ENCODE measurements around the gene TP73.

Gene TP73

DNA sequence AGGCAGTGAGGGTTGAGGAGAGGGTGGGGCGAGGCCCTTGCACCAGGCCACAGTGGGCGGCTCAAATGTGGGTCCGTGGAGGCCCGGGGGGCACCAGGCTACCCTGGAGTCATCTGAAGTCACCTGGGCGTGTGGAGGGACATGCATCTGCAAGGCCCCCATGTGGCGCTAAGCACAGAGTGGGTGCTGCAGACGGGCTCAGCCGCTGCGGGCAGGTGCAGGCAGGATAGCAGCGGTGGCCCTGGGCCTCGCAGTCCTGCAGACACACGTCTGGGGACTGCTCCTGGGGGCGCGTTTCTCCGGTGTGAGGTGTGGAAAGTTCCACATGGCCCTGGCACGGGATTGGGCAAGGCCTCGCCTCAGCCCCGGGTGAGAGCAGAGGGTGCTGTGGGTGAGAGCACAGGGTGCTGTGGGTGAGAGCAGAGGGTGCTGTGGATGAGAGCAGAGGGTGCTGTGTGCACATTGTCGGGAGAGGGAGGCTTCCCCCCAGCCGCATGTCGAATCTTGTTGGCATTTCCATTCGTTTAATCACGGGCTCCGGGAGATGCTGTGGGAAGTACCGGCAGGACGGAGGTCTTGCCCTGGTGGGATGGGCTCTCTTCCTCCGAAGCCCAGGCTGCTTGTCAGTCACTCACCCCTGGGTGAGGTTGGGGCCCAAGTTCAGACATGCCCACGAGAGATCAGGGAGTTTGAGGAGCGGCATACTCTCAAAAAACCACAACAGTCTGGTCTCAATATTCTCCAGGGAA, 46.5 kb downstream of the TP73 start:
- Mint-ChIP-seq H3K36me3 (ENCODE audit: low read depth) (no peaks in the 10 kb centered on the region), H3K27me3 (ENCODE audit: low read depth) (peaks cover 45% of the 10 kb centered on the region), H3K27ac (no peak overlapping the region), H3K4me3 (no peak overlapping the region), H3K4me1 (peaks cover 3% of the 10 kb centered on the region), H3K9me3 (no peaks in the 10 kb centered on the region)
- TF ChIP-seq, protein P1, sequence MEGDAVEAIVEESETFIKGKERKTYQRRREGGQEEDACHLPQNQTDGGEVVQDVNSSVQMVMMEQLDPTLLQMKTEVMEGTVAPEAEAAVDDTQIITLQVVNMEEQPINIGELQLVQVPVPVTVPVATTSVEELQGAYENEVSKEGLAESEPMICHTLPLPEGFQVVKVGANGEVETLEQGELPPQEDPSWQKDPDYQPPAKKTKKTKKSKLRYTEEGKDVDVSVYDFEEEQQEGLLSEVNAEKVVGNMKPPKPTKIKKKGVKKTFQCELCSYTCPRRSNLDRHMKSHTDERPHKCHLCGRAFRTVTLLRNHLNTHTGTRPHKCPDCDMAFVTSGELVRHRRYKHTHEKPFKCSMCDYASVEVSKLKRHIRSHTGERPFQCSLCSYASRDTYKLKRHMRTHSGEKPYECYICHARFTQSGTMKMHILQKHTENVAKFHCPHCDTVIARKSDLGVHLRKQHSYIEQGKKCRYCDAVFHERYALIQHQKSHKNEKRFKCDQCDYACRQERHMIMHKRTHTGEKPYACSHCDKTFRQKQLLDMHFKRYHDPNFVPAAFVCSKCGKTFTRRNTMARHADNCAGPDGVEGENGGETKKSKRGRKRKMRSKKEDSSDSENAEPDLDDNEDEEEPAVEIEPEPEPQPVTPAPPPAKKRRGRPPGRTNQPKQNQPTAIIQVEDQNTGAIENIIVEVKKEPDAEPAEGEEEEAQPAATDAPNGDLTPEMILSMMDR (IDR thresholded peaks at IDR 0.05; ENCODE audit: unreplicated experiment in 3 of 3) = no peak

DNA sequence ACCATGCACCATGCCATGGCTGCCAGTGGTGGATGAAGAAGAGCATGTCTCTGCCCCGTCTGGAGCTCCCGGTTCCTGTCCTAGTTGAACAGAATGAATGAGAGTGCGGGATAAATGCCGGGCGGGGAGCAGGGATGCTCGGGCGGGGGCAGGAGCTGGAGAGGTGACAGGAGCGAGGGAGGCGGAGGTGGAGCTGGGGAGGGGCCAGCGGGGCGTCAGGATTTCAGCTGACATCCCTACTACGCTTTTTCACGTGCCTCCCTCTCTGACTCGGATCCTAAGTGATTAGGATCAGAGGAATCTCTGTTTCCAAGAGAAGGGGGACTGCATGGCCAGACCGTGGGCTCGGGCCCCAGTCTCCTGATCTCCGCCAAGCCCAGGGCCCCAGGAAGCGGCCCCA, 47.3 kb downstream of the TP73 start:
- no peak overlapping the region for H3K4me3 Mint-ChIP-seq
- TF ChIP-seq, protein P1 (IDR thresholded peaks at IDR 0.05; ENCODE audit: unreplicated experiment in 3 of 3) = no peak

DNA sequence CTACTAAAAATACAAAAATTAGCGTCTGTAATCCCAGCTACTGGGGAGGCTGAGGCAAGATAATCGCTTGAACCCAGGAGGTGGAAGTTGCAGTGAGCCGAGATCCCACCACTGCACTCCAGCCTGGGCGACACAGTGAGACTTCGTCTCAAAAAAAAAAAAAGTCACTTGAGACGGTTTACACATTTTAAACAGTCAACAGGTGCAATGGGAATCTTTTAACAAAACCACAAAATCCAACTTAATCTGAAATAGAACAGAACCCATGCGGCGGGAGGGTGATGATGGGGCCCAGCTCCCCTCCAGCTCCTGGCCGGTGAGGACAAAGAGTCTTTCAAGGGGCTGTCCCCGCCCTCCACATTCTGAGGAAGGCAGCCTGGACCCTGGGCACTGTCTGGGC, 48.3 kb downstream of the TP73 start:
- Mint-ChIP-seq H3K36me3 (ENCODE audit: low read depth) (no peaks in the 10 kb centered on the region), H3K9me3 (no peaks in the 10 kb centered on the region), H3K27me3 (ENCODE audit: low read depth) (peaks cover 51% of the 10 kb centered on the region), H3K27ac (no peak overlapping the region), H3K4me3 (no peak overlapping the region), H3K4me1 (peaks cover 7% of the 10 kb centered on the region)
- TF ChIP-seq, protein P1 (IDR thresholded peaks at IDR 0.05; ENCODE audit: unreplicated experiment in 3 of 3) = no peak

More for the DNA sequence above, 47.3 kb downstream of the TP73 start:
- Mint-ChIP-seq H3K27me3 (ENCODE audit: low read depth) (peaks cover 49% of the 10 kb centered on the region), H3K27ac (no peak overlapping the region), H3K36me3 (ENCODE audit: low read depth) (no peaks in the 10 kb centered on the region), H3K4me1 (peaks cover 7% of the 10 kb centered on the region), H3K9me3 (no peaks in the 10 kb centered on the region)

- Mint-ChIP-seq H3K4me3 (no peak overlapping the region), H3K27me3 (ENCODE audit: low read depth) (peaks cover 38% of the 10 kb centered on the region), H3K27ac (no peak overlapping the region), H3K36me3 (ENCODE audit: low read depth) (no peaks in the 10 kb centered on the region), H3K9me3 (no peaks in the 10 kb centered on the region), H3K4me1 (peaks cover 7% of the 10 kb centered on the region)
- TF ChIP-seq, protein P1 (IDR thresholded peaks at IDR 0.05; ENCODE audit: unreplicated experiment in 3 of 3) = no peak
These were observed 50.2 kb downstream of the TP73 start for GRCh38 chr1:3702528-3702927.

- H3K27me3 Mint-ChIP-seq (ENCODE audit: low read depth) = peaks cover 39% of the 10 kb centered on the region
- TF ChIP-seq, protein P1 (IDR thresholded peaks at IDR 0.05; ENCODE audit: unreplicated experiment in 3 of 3) = peak in 1 of 3 experiments; percentile 13
- no peak overlapping the region for H3K4me3 Mint-ChIP-seq
- H3K4me1 Mint-ChIP-seq = peaks cover 7% of the 10 kb centered on the region
- no peaks in the 10 kb centered on the region for H3K9me3 Mint-ChIP-seq
- no peak overlapping the region for H3K27ac Mint-ChIP-seq
- no peaks in the 10 kb centered on the region for H3K36me3 Mint-ChIP-seq (ENCODE audit: low read depth)
These were observed 50.8 kb downstream of the TP73 start for GRCh38 chr1:3702990-3703728.

All from nephron (organoid).